ENCODE results near the gene PDC.

DNA sequence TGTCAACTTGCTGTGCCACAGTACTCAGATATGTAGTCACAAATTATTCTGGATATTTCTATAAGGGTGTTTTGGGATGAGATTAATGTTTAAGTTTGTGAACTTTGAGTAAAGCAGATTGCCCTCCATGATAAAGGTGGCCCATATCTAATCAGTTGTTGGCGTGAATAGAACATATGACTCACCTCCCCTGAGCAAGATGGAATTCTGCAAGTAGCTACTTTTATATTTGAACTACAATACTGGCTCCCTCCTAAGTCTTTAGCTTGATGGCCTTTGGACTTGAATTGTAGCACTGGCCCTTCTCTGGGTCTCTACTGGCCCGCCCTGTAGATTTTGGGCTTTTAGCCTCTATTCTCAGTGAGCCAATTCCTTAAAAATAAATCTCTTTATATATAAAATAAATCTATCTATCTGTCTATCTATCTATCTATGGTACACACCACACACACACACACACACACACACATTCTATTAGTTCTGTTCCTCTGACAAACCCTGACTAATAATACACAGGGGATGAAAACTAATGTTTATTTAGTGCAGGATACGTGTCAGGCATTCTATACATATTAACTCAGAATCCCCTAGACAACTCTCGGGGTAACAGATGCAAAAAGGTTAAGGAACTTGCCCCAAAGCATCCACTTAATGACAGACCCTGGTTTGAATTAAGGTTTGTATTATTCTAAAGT, 37.9 kb upstream of the PDC start:
- TF ChIP-seq, protein P1, sequence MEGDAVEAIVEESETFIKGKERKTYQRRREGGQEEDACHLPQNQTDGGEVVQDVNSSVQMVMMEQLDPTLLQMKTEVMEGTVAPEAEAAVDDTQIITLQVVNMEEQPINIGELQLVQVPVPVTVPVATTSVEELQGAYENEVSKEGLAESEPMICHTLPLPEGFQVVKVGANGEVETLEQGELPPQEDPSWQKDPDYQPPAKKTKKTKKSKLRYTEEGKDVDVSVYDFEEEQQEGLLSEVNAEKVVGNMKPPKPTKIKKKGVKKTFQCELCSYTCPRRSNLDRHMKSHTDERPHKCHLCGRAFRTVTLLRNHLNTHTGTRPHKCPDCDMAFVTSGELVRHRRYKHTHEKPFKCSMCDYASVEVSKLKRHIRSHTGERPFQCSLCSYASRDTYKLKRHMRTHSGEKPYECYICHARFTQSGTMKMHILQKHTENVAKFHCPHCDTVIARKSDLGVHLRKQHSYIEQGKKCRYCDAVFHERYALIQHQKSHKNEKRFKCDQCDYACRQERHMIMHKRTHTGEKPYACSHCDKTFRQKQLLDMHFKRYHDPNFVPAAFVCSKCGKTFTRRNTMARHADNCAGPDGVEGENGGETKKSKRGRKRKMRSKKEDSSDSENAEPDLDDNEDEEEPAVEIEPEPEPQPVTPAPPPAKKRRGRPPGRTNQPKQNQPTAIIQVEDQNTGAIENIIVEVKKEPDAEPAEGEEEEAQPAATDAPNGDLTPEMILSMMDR (IDR thresholded peaks at IDR 0.05): no peak
- no peak for TF ChIP-seq POLR2A (IDR thresholded peaks at IDR 0.05)
